Neutrophil (primary cell): ENCODE measurements around the gene SCP2.

Experiments
- H3K27ac ChIP-seq: fragments of 200-600 bp; sonication (generic); 2 replicates; pipeline ENCODE4 v1.5.1; 2016; ENCODE audit warnings: mild to moderate bottlenecking, moderate library complexity
- H3K27me3 ChIP-seq: fragments of 200-600 bp; sonication (generic); 2 replicates; pipeline ENCODE4 v1.6.0; 2016; ENCODE audit warnings: mild to moderate bottlenecking
- H3K36me3 ChIP-seq: fragments of 200-600 bp; sonication (generic); 2 replicates; pipeline ENCODE4 v1.5.1; 2017
- H3K4me1 ChIP-seq, 2 experiments: fragments of 200-600 bp in 1 of 2; sonication (generic) in 1 of 2; 1 replicate in 1 of 2; 2 replicates in 1 of 2; pipeline versions ENCODE4 v1.5.1 to v1.6.1; 2013 to 2016; ENCODE audit warnings: low read depth in 1 of 2, low read length in 1 of 2, mild to moderate bottlenecking in 1 of 2, moderate library complexity in 1 of 2; ENCODE audit not compliant: control insufficient read depth in 1 of 2, insufficient read depth in 1 of 2
- H3K4me3 ChIP-seq, 2 experiments: fragments of 200-600 bp in 1 of 2; sonication (generic) in 1 of 2; 1 replicate in 1 of 2; 2 replicates in 1 of 2; pipeline ENCODE4 v1.5.1; 2013 to 2016; ENCODE audit warnings: low read depth in 1 of 2, low read length in 1 of 2, mild to moderate bottlenecking in 1 of 2, moderate library complexity in 1 of 2
- H3K9me3 ChIP-seq: fragments of 200-600 bp; sonication (generic); 2 replicates; pipeline ENCODE4 v1.5.1; 2016
- CTCF ChIP-seq: fragments of 200-600 bp; sonication (generic); IDR thresholded peaks from 2 replicates; pipeline ENCODE4 v1.5.1; 2016; ENCODE audit warnings: antibody characterized with exemption

The SCP2 gene

GRCh38 chr1:52927212-52928014 is at the start of gene SCP2:
Gene SCP2, plus strand, starts transcription at chr1:52927276. Its CDS starts 121 bp downstream, at chr1:52927397.
- Histone ChIP-seq H3K27me3 (peaks cover 63% of the 10 kb centered on the region), H3K4me3 (peak within 1 kb of the TSS; percentile 62 to 64), H3K9me3 (no peaks in the 10 kb centered on the region), H3K4me1 (peaks cover 11 to 15% of the 10 kb centered on the region in 2 experiments), H3K27ac (peak within 1 kb of the TSS; percentile 70), H3K36me3 (no peaks in the 10 kb centered on the region)
- no peak for TF ChIP-seq CTCF

- H3K27ac ChIP-seq = no peak overlapping the region
- H3K36me3 ChIP-seq = no peaks in the 10 kb centered on the region
- H3K4me3 ChIP-seq = no peak overlapping the region
- peaks cover 15% of the 10 kb centered on the region for H3K27me3 ChIP-seq
- TF ChIP-seq CTCF = no peak
- no peaks in the 10 kb centered on the region for H3K9me3 ChIP-seq
- H3K4me1 ChIP-seq = no peaks in the 10 kb centered on the region
Observed at GRCh38 chr1:52877554-52877953, 49.5 kb upstream of the SCP2 start.

GRCh38 chr1:52880206-52880605 is 46.9 kb upstream of the SCP2 start:
- Histone ChIP-seq H3K4me1 (no peaks in the 10 kb centered on the region), H3K36me3 (no peaks in the 10 kb centered on the region), H3K27ac (no peak overlapping the region), H3K27me3 (no peaks in the 10 kb centered on the region), H3K9me3 (no peaks in the 10 kb centered on the region), H3K4me3 (no peak overlapping the region)
- no peak for TF ChIP-seq CTCF

GRCh38 chr1:52887483-52887882 is 39.6 kb upstream of the SCP2 start:
- no peaks in the 10 kb centered on the region for H3K27me3 ChIP-seq
- H3K4me3 ChIP-seq = no peak overlapping the region
- no peaks in the 10 kb centered on the region for H3K9me3 ChIP-seq
- no peak overlapping the region for H3K27ac ChIP-seq
- H3K36me3 ChIP-seq = no peaks in the 10 kb centered on the region
- H3K4me1 ChIP-seq = no peaks in the 10 kb centered on the region
- no peak for TF ChIP-seq CTCF

- Histone ChIP-seq H3K36me3 (no peaks in the 10 kb centered on the region), H3K4me1 (no peaks in the 10 kb centered on the region), H3K27me3 (no peaks in the 10 kb centered on the region), H3K4me3 (no peak overlapping the region), H3K9me3 (no peaks in the 10 kb centered on the region), H3K27ac (no peak overlapping the region)
- TF ChIP-seq CTCF = no peak
Observed at GRCh38 chr1:52892424-52893215, 34.5 kb upstream of the SCP2 start.
